Activated CD8-positive, alpha-beta memory T cell treated with anti-CD3 and anti-CD28 coated beads for 48 hours (primary cell): Measurements from ENCODE around the gene PTCH2.
"Not testable (repeated sequence)": the region's sequence is repeated elsewhere in the genome, so short reads cannot be mapped to it uniquely, and the experiment has no call there.

Experiments
- DNase-seq, 3 experiments: peaks; one replicate each; pipeline ENCODE4 v3.0.0-alpha.2; 2020; ENCODE audit warnings: low read depth in 2 of 3, low spot score in 2 of 3

The PTCH2 gene

GRCh38 chr1:44820328-44821239 lies 22.5 kb downstream of the PTCH2 start:
- DNase-seq: no peak

GRCh38 chr1:44819608-44820327 lies 23.3 kb downstream of the PTCH2 start:
- peak; percentile 65 to 85 (median 84) for DNase-seq

DNA sequence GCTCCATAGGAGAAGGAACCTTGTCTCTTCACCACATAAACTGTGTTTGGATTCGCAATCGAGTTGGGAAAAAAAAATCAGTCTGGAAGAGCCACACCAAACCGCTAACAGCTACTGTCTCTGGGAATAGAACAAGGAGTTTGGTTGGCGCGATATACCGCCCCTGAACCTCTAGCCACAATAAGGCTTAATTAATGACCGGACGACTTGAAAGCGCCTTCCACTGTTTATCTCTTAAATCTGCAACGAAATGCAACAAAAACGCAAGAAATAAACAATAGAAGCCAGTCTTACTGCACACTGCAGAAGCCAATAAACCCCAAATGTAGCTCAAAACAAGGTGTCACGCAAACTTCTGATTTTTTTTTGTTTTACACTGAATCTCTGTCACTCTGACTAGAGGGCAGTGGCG lies 23.9 kb downstream of the PTCH2 start:
- DNase-seq: no peak

GRCh38 chr1:44817771-44818495 lies 25.1 kb downstream of the PTCH2 start:
- DNase-seq: no peak

DNA sequence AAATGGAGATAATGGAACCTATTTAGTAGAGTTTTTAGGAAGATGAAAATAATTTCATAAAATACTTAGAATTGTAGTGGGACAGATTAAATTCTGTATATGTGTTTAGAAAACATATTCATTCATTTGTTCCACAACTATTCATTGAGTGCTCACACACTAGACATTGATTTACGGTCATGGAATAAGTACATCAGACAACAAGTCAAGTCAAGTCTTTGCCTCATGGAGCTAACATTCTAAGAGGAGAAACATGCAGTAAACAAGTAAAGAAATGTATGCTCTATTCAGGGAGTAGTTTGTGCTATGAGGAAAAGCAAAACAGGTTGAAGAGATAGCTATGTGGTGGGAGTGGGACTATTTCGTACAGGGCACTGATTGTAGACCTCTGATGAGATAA lies 25.7 kb downstream of the PTCH2 start:
- DNase-seq: no peak

GRCh38 chr1:44815926-44816325 lies 27.1 kb downstream of the PTCH2 start:
- not testable (repeated sequence) for DNase-seq

DNA sequence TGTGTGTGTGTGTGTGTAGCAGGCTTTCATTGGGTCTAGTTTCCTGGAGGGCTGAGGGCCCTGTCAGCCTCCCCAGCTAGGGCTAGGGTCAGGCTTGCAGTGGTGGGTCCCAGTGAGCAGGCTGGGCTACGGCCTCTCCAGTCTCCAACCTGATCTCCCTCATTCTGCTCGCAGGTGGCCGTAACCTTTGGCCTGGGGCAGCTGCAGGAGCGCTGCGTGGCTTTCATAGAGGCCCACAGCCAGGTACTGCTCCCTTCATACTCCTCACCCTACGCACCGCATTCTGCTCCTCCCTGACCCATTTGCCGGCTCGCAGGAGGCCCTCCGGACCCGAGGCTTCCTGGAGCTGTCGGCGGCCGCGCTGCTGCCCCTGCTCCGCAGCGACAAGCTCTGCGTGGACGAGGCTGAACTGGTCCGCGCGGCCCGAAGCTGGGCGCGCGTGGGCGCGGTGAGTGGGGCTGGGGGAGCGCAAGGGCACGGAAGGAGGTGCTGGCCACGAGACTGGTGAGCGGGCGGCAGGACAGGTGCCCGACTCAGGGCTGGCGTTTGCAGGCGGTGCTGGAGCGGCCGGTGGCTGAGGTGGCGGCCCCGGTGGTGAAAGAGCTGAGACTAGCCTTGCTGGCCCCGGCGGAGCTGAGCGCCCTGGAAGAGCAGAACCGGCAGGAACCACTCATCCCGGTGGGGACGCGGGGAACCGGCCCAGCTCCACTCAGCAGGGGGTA lies 30.1 kb downstream of the PTCH2 start:
- DNase-seq: no peak

- no peak for DNase-seq
Observed at GRCh38 chr1:44811234-44811633, 31.8 kb downstream of the PTCH2 start.

DNA sequence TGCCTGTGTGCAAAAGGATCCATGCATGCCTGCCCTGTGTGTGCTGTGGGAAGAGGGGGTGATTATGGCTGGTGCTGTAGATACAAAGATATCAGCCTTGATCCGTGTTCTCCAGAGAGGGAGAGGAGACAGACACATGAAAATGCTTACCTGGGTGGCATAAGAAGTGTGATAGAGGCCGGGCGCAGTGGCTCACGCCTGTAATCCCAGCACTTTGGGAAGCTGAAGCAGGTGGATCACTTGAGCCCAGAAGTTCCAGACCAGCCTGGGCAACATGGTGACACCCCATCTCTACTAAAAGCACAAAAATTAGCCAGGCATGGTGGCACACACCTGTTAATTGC lies 32.3 kb downstream of the PTCH2 start:
- not testable (repeated sequence) for DNase-seq

- DNase-seq: no peak
Observed at GRCh38 chr1:44810101-44810761, 32.8 kb downstream of the PTCH2 start.

DNA sequence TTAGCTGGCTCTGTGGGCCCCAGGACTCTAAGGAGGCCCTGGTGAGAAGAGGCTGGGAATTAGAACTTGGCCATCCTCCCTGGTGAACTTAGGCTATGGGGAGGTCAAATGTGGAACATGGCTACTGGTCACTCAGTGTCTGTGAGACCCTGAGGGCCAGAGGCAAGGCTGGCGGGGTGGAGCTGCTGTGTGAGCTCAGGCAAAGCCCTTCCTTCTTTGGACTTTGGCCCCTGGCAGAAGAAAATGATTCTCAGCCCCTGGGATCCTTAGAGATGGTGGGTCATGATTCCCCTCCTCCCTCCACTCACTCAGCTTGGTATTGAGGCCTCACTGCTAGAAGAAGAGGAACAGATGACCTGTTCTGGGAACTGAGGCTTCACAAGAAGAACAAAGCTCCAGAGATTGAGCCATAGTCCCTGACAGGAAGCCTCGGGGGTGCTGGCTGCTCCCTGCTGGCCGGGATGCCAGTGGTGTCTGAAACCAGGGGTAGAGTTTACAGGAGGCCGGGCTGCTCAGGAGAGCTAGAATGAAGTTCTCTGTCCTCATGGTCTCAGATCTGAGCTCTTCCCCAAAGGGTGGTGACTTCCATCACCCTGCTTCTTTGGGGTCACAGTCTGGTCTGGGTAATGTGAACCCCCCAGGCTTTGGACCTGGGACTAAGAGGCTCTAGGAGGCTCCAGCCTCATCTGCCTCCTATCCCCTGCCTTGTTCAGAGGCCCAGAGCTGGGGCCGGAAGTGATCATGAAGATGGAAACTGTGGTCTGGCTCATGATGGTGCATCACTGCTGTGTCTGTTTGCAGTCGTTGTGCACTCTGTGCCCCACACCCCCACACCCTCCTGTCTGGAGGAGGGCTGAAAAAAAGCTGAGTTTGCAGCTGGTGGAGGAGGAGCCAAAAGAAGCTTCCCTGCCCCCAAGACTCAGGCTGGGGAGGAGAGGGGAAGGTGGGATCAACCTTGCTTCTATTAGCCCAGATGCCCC lies 33.8 kb downstream of the PTCH2 start:
- DNase-seq: peak in 1 of 3 experiments; percentile 72

- peak in 2 of 3 experiments; percentile 50 to 72 for DNase-seq
Observed at GRCh38 chr1:44808063-44808937, 34.8 kb downstream of the PTCH2 start, which contains the start of gene BTBD19. Gene BTBD19 (plus strand): TSS chr1:44808523. CDS start chr1:44808821, 298 bp downstream.

- DNase-seq: peak in 2 of 3 experiments; percentile 75 to 80
Observed at GRCh38 chr1:44807364-44808062, 35.5 kb downstream of the PTCH2 start.

- DNase-seq: no peak
Observed at GRCh38 chr1:44806704-44807363, 36.2 kb downstream of the PTCH2 start, which contains the start of gene DYNLT4. Gene DYNLT4 (minus strand): TSS chr1:44807351. CDS start chr1:44806668, 683 bp downstream.

DNA sequence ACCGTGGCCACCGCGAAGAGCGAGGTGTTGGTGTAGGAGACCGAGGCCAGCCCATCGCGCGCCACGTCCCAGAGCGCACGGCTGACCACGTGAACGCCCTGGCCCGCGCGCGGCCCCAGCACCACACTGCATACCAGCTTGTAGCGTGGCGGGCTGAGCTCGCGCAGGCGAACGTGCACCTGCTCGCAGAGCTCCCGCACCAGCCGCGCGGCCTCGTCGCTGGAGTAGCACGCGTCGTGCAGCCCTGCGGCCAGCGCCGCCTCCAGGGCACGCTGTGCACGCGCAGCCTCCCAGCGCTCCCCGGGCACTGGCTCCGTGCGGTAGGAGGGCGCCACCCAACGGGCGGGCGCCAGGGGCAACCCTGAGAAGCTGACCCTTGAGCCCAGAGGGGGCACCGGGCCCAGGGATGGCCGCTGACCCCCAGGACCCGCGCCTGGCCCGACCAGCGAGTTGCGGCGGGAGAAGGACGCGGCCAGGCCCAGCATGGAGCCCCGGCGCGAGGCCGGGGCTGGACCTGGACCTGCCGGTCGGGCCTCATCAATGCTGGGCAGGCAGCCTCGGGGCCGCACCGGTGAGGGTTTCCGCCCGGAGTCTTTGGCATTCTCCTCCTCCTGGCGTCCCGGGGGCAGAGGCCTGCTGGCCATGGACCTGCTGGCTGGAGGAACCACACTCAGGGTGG lies 36.9 kb downstream of the PTCH2 start:
- DNase-seq: no peak

DNA sequence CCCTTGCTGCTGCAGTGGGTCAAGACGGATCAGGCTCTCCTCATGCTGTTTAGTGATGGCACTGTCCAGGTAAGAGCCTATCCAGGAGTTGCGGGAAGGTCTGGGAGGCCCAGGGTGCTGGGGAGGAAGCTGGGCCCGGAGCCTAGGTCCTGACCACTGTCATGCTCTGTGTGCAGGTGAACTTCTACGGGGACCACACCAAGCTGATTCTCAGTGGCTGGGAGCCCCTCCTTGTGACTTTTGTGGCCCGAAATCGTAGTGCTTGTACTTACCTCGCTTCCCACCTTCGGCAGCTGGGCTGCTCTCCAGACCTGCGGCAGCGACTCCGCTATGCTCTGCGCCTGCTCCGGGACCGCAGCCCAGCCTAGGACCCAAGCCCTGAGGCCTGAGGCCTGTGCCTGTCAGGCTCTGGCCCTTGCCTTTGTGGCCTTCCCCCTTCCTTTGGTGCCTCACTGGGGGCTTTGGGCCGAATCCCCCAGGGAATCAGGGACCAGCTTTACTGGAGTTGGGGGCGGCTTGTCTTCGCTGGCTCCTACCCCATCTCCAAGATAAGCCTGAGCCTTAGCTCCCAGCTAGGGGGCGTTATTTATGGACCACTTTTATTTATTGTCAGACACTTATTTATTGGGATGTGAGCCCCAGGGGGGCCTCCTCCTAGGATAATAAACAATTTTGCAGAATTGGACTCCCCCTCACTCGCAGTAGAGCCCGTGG lies 37.6 kb downstream of the PTCH2 start:
- DNase-seq: no peak
